HEK293T (cell line): ENCODE results near the gene GULP1.

Source experiments
- ARNT ChIP-seq: fragments of 450-650 bp; IDR thresholded peaks from 2 replicates; pipeline ENCODE4 v1.6.1; 2017; ENCODE audit warnings: mild to moderate bottlenecking
- BHLHE40 ChIP-seq: fragments of 450-650 bp; IDR thresholded peaks from 2 replicates; pipeline ENCODE4 v1.6.1; 2016; ENCODE audit warnings: mild to moderate bottlenecking, moderate library complexity, borderline replicate concordance
- ELF4 ChIP-seq: fragments of 450-650 bp; IDR thresholded peaks from 2 replicates; pipeline ENCODE4 v1.6.1; 2017; ENCODE audit warnings: antibody characterized with exemption
- FOXA1 ChIP-seq: fragments of 450-650 bp; IDR thresholded peaks from 2 replicates; pipeline ENCODE4 v1.6.1; 2016; ENCODE audit warnings: mild to moderate bottlenecking
- FOXK2 ChIP-seq: fragments of 450-650 bp; IDR thresholded peaks from 2 replicates; pipeline ENCODE4 v1.6.1; 2016; ENCODE audit warnings: mild to moderate bottlenecking
- FOXM1 ChIP-seq: fragments of 450-650 bp; IDR thresholded peaks from 2 replicates; pipeline ENCODE4 v1.6.1; 2017; ENCODE audit warnings: mild to moderate bottlenecking, borderline replicate concordance
- HDGF ChIP-seq: fragments of 450-650 bp; IDR thresholded peaks from 2 replicates; pipeline ENCODE4 v1.6.1; 2017; ENCODE audit warnings: antibody characterized with exemption, borderline replicate concordance
- NFRKB ChIP-seq: fragments of 450-650 bp; IDR thresholded peaks from 2 replicates; pipeline ENCODE4 v1.6.1; 2016; ENCODE audit warnings: mild to moderate bottlenecking, moderate library complexity
- SP1 ChIP-seq: fragments of 450-650 bp; IDR thresholded peaks from 2 replicates; pipeline ENCODE4 v1.6.1; 2017
- SUZ12 ChIP-seq: fragments of 450-650 bp; IDR thresholded peaks from 2 replicates; pipeline ENCODE4 v1.6.1; 2016; ENCODE audit warnings: mild to moderate bottlenecking
- TARDBP ChIP-seq: fragments of 450-650 bp; IDR thresholded peaks from 2 replicates; pipeline ENCODE4 v1.6.1; 2016

GRCh38 chr2:188295067-188295685 lies 3.5 kb downstream of the GULP1 start:
- TF ChIP-seq FOXM1 (no peak), FOXK2 (no peak), SP1 (no peak), BHLHE40 (no peak), TARDBP (no peak), SUZ12 (no peak), FOXA1 (no peak), ELF4 (no peak), HDGF (no peak), ARNT (no peak), NFRKB (no peak)
